Fibroblast of mammary gland (primary cell): ENCODE measurements around the gene TCF20.

ENCODE experiments used
- DNase-seq: peaks from one replicate; pipeline ENCODE4 v3.0.0-alpha.2; 2010; ENCODE audit warnings: low read depth
- H3K4me3 ChIP-seq: 2 replicates; pipeline ENCODE4 v1.5.1; 2011; ENCODE audit warnings: low read depth, mild to moderate bottlenecking, low read length, moderate library complexity; ENCODE audit not compliant: control insufficient read depth
- CTCF ChIP-seq: conservative IDR thresholded peaks from 2 replicates; pipeline ENCODE4 v1.5.1; 2011; ENCODE audit warnings: low read depth, low read length, inconsistent platforms; ENCODE audit not compliant: control insufficient read depth, insufficient read depth

TCF20 gene

DNA sequence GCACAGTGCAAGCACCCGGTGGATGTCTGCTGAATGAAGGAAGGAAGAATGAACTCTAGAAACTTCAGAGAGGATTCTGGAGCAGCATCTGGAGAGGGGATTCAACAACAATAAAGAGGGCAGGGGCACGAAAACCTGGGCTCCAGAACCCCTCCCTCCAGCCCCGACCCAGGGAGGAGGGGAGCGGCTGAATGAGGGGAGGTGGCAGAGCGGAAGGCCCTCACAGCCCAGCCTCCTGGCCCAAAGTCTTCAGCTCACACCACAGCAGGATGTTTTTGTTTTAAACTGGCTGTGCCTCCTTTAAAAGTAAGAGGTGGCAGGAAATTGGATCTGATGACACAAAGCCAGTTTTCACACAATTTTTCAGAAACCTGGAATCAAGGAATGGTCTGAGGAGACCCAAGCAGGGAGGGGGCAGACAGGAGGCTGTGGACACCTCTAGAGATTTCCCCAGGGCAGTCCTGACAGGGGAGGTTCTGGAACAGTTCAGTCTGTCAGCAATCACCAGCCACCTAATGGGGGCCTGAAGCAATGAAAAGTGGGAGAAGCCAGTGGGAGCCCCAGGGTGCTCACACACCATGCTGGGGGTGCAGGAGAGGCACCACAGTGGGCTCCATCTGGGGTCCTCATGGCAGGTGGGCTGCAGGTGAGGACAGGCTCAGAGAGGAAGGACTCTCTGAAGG is 44.4 kb upstream of the TCF20 start:
- TF ChIP-seq CTCF: no peak
- no peak for DNase-seq

DNA sequence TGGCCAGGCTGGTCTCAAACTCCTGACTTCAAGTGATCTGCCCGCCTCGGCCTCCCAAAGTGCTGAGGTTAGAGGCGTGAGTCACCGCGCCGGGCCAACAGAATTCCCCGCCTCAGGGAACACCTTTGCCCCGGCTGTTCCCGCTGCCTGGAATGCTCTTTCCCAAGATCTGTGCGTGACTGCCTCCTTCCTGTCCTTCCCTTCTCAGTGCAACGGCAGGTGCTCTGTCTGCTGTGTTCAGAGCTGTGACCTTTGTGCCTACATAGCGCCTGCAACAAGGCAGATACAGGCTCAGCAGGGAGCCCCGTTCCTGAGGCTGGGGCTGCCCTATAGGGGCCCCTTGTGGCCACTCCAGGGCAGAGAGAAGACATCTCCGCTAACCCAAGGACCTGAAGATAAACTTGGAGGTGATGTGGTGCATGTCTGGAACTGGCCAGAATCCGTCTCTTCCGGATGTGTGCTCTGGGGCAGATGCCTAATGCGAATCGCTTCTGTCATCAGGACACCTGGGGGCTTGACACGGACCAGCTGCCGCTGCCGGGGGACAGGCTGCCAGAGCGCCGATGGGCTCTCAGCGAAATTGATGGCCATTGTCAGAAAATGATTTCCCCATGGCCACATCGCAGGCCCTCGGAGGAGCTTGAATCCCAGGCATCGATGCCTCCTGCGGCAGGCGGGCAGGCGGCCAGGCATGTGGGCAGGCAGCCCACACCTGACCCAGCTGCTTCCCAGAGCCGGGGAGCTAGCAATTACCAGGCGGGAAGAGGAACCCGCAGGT is 43.5 kb upstream of the TCF20 start:
- peak; percentile 3 for DNase-seq
- no peak overlapping the region for H3K4me3 ChIP-seq
- no peak for TF ChIP-seq CTCF

More for the DNA sequence above, 44.4 kb upstream of the TCF20 start:
- no peak overlapping the region for H3K4me3 ChIP-seq

DNA sequence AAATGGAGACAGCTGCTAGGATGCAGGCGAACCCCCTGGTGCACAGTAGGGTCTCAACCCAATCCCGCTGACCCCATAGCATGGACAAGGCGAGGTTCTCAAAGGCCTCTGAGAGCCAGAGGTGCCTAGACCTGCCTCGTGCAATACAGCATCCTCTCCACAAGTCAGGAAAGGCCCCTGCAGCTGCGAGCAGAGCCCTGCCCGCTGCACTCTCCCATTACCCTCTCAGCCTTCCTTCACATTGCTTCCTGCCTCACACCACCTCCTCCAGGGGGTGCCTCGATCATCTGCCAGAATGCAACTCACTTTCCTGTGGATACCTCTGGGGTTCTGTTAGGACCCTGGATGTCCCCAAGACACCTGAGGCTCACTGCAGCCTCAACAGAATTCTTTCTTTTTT is 42.8 kb upstream of the TCF20 start:
- TF ChIP-seq CTCF: no peak
- no peak overlapping the region for H3K4me3 ChIP-seq
- no peak for DNase-seq

- no peak overlapping the region for H3K4me3 ChIP-seq
- DNase-seq: no peak
- no peak for TF ChIP-seq CTCF
These were observed 40.0 kb upstream of the TCF20 start for GRCh38 chr22:42310291-42311015.

- no peak overlapping the region for H3K4me3 ChIP-seq
- DNase-seq: no peak
- no peak for TF ChIP-seq CTCF
These were observed 39.4 kb upstream of the TCF20 start for GRCh38 chr22:42309865-42310264.

- H3K4me3 ChIP-seq: no peak overlapping the region
- DNase-seq: no peak
- no peak for TF ChIP-seq CTCF
These were observed 38.5 kb upstream of the TCF20 start for GRCh38 chr22:42308892-42309468.
